ENCODE data around the gene NTNG1. TPM values are rescaled to one million over a fixed set of nuclear protein-coding genes. Genes with fewer than 3 reads are reported as not detected.

The NTNG1 gene
- total RNA-seq, 1 donor from 2014 or later, result 2.4 TPM

- TF ChIP-seq CTCF (IDR thresholded peaks at IDR 0.05; ENCODE audit: insufficient read depth, low read length, severe bottlenecking), result no peak
- DNase-seq (ENCODE audit: low read depth), result no peak
- no peak for FAIRE-seq
- H3K27me3 ChIP-seq (ENCODE audit: control insufficient read depth, insufficient read depth, low read length), result no peaks in the 10 kb centered on the region
- no peak overlapping the region for H3K4me3 ChIP-seq (ENCODE audit: low read depth, low read length)
- H3K36me3 ChIP-seq (ENCODE audit: control insufficient read depth, insufficient read depth, low read length), result no peaks in the 10 kb centered on the region
Observed at GRCh38 chr1:107432108-107432507, 291.3 kb downstream of the NTNG1 start.

DNA sequence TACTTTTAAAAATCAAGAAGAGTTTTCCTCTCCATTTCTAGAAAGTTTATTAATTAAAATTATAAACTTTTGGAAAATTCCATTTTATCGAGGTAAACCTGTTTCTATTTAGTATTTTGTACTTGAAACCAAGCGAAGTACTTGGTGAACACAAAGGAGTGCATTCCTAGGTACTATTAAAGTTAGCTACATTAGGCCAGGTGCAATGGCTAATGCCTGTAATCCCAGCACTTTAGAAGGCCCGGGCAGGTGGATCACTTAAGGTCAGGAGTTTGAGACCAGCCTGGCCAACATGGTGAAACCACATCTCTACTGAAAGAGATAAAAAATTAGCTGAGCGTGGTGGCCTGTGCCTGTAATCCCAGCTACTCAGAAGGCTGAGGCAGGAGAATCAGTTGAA, 292.2 kb downstream of the NTNG1 start:
- Histone ChIP-seq H3K27me3 (ENCODE audit: control insufficient read depth, insufficient read depth, low read length) (no peaks in the 10 kb centered on the region), H3K4me3 (ENCODE audit: low read depth, low read length) (no peak overlapping the region), H3K36me3 (ENCODE audit: control insufficient read depth, insufficient read depth, low read length) (no peaks in the 10 kb centered on the region)
- FAIRE-seq (no peak), DNase-seq (ENCODE audit: low read depth) (no peak)
- no peak for TF ChIP-seq CTCF (IDR thresholded peaks at IDR 0.05; ENCODE audit: insufficient read depth, low read length, severe bottlenecking)

GRCh38 chr1:107433635-107434360, 293.0 kb downstream of the NTNG1 start:
- TF ChIP-seq CTCF (IDR thresholded peaks at IDR 0.05; ENCODE audit: insufficient read depth, low read length, severe bottlenecking), result no peak
- FAIRE-seq (no peak), DNase-seq (ENCODE audit: low read depth) (no peak)
- H3K4me3 ChIP-seq (ENCODE audit: low read depth, low read length), result no peak overlapping the region
- no peaks in the 10 kb centered on the region for H3K27me3 ChIP-seq (ENCODE audit: control insufficient read depth, insufficient read depth, low read length)
- H3K36me3 ChIP-seq (ENCODE audit: control insufficient read depth, insufficient read depth, low read length), result no peaks in the 10 kb centered on the region

DNA sequence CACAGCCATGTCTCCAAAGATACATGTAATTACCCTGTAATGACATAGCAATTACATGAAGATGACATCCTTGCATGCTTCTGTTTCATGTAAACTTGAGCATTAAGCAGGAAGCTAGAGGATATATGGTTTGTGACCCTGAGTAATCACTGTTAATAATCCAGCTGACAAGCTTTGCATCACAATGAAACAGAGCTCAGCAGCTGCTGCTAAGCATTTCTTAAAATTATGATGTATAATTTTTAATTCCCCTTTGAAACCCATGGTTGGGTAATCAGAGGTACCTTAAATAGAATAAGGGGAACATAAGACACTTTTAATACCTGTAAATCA, 293.5 kb downstream of the NTNG1 start:
- H3K4me3 ChIP-seq (ENCODE audit: low read depth, low read length), result no peak overlapping the region
- H3K27me3 ChIP-seq (ENCODE audit: control insufficient read depth, insufficient read depth, low read length), result no peaks in the 10 kb centered on the region
- TF ChIP-seq CTCF (IDR thresholded peaks at IDR 0.05; ENCODE audit: insufficient read depth, low read length, severe bottlenecking), result no peak
- DNase-seq (ENCODE audit: low read depth) (no peak), FAIRE-seq (no peak)
- H3K36me3 ChIP-seq (ENCODE audit: control insufficient read depth, insufficient read depth, low read length), result no peaks in the 10 kb centered on the region

GRCh38 chr1:107436552-107437241, 295.9 kb downstream of the NTNG1 start:
- DNase-seq (ENCODE audit: low read depth), result no peak
- Histone ChIP-seq H3K27me3 (ENCODE audit: control insufficient read depth, insufficient read depth, low read length) (no peaks in the 10 kb centered on the region), H3K36me3 (ENCODE audit: control insufficient read depth, insufficient read depth, low read length) (no peaks in the 10 kb centered on the region), H3K4me3 (ENCODE audit: low read depth, low read length) (no peak overlapping the region)
- TF ChIP-seq CTCF (IDR thresholded peaks at IDR 0.05; ENCODE audit: insufficient read depth, low read length, severe bottlenecking), result no peak
- no peak for FAIRE-seq

All from bronchial epithelial cell (primary cell).